ENCODE measurements around the gene MED25. TPM values are rescaled to one million over a fixed set of nuclear protein-coding genes. Genes with fewer than 3 reads are reported as not detected.

MED25 gene
- total RNA-seq, 3 donors from 2014 or later (not counting 1 experiment from before 2014, with no cell fraction given), result 64.2 to 132 (median 69.5) TPM

- Mint-ChIP-seq H3K27ac (peak overlapping the region in 1 of 2 donors; percentile 36), H3K9me3 (no peaks in the 10 kb centered on the region), H3K4me1 (peaks cover 14 to 18% of the 10 kb centered on the region in 2 donors), H3K4me3 (no peak overlapping the region), H3K36me3 (no peaks in the 10 kb centered on the region), H3K27me3 (ENCODE audit: low read depth in 2 of 2) (no peaks in the 10 kb centered on the region)
- no peak overlapping the region for H3K4me3 ChIP-seq (ENCODE audit: low read length)
- H3K36me3 ChIP-seq (ENCODE audit: control insufficient read depth, insufficient read depth, low read length), result peaks cover 46% of the 10 kb centered on the region
- no peaks in the 10 kb centered on the region for H3K27me3 ChIP-seq (ENCODE audit: control insufficient read depth, insufficient read depth, low read length)
- DNase-seq, result peak in 1 of 2 donors; percentile 37
- WGBS (ENCODE audit: insufficient coverage), result 92% methylated on average over 49 of the region's 49 CpGs
- H3K9me3 ChIP-seq (ENCODE audit: control insufficient read depth, insufficient read depth, low read length), result no peaks in the 10 kb centered on the region
- peaks cover 23% of the 10 kb centered on the region for H3K4me1 ChIP-seq (ENCODE audit: control insufficient read depth, insufficient read depth, low read length)
- no peak for TF ChIP-seq CTCF (IDR thresholded peaks at IDR 0.05)
- intact Hi-C loops (cut with micrococcal nuclease), result no loop called here
- ATAC-seq, result no peak
- H3K27ac ChIP-seq (ENCODE audit: low read length), result no peak overlapping the region
Observed at GRCh38 chr19:49862391-49863253, 44.5 kb downstream of the MED25 start.

- Histone ChIP-seq H3K27me3 (ENCODE audit: control insufficient read depth, insufficient read depth, low read length) (no peaks in the 10 kb centered on the region), H3K27ac (ENCODE audit: low read length) (no peak overlapping the region), H3K36me3 (ENCODE audit: control insufficient read depth, insufficient read depth, low read length) (peaks cover 42% of the 10 kb centered on the region), H3K4me3 (ENCODE audit: low read length) (no peak overlapping the region), H3K4me1 (ENCODE audit: control insufficient read depth, insufficient read depth, low read length) (peaks cover 31% of the 10 kb centered on the region), H3K9me3 (ENCODE audit: control insufficient read depth, insufficient read depth, low read length) (no peaks in the 10 kb centered on the region)
- no peaks in the 10 kb centered on the region for H3K9me3 Mint-ChIP-seq
- peaks cover 14 to 20% of the 10 kb centered on the region in 2 donors for H3K4me1 Mint-ChIP-seq
- DNase-seq, result no peak
- no peak for ATAC-seq
- H3K27me3 Mint-ChIP-seq (ENCODE audit: low read depth in 2 of 2), result no peaks in the 10 kb centered on the region
- WGBS (ENCODE audit: insufficient coverage), result 96% methylated on average over 24 of the region's 24 CpGs
- no peak for TF ChIP-seq CTCF (IDR thresholded peaks at IDR 0.05)
- intact Hi-C loops (cut with micrococcal nuclease), result no loop called here
- H3K36me3 Mint-ChIP-seq, result no peaks in the 10 kb centered on the region
- H3K27ac Mint-ChIP-seq, result peak overlapping the region in 1 of 2 donors; percentile 36
- H3K4me3 Mint-ChIP-seq, result no peak overlapping the region
Observed at GRCh38 chr19:49863254-49863934, 45.3 kb downstream of the MED25 start.

DNA sequence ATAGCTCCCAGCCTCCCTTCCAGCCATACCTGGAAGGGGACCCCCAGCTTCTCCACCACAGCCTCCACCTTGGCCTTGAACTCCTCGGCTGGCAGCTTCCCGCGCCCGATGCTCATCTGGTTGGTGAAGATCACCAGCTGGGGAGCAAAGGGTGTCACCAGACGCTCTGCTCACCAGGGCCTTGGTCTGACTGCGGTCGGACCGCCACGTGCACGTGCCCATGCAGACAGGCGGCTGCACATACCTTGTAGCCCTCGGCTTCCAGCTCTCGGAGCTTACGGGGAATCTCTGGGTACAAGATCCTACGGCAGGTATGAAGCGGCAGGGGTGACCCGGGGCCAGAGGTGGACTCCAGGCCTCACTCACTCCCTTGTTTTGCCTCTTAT is 45.8 kb downstream of the MED25 start:
- intact Hi-C loops (cut with micrococcal nuclease), result no loop called here
- H3K9me3 Mint-ChIP-seq, result no peaks in the 10 kb centered on the region
- Histone ChIP-seq H3K4me1 (ENCODE audit: control insufficient read depth, insufficient read depth, low read length) (peaks cover 36% of the 10 kb centered on the region), H3K9me3 (ENCODE audit: control insufficient read depth, insufficient read depth, low read length) (no peaks in the 10 kb centered on the region), H3K4me3 (ENCODE audit: low read length) (no peak overlapping the region), H3K27ac (ENCODE audit: low read length) (no peak overlapping the region), H3K36me3 (ENCODE audit: control insufficient read depth, insufficient read depth, low read length) (peaks cover 36% of the 10 kb centered on the region), H3K27me3 (ENCODE audit: control insufficient read depth, insufficient read depth, low read length) (no peaks in the 10 kb centered on the region)
- DNase-seq, result no peak
- no peak overlapping the region for H3K4me3 Mint-ChIP-seq
- H3K4me1 Mint-ChIP-seq, result peaks cover 14 to 20% of the 10 kb centered on the region in 2 donors
- no peaks in the 10 kb centered on the region for H3K27me3 Mint-ChIP-seq (ENCODE audit: low read depth in 2 of 2)
- WGBS (ENCODE audit: insufficient coverage), result 96% methylated on average over 17 of the region's 17 CpGs
- ATAC-seq, result no peak
- H3K27ac Mint-ChIP-seq, result no peak overlapping the region
- H3K36me3 Mint-ChIP-seq, result no peaks in the 10 kb centered on the region
- TF ChIP-seq CTCF (IDR thresholded peaks at IDR 0.05), result no peak

Measured in natural killer cell (primary cell).